HCT116 (cell line): ENCODE data around the gene MRPL21. TPM values are rescaled to one million over a fixed set of nuclear protein-coding genes. Genes with fewer than 3 reads are reported as not detected.

ENCODE experiments used
- ATAC-seq: fragments of 200-7000 bp; cut with Tn5 transposase; 2 replicates; pipeline ENCODE4 v1.9.1; 2020; ENCODE audit warnings: mild to moderate bottlenecking, moderate library complexity
- BruUV-seq: library from RNA; stranded (reverse); fragments of 400-500 nt; replicated peaks from 2 replicates; lab custom pipeline; 2021; lab: Mats Ljungman, UMichigan
- CTCF ChIA-PET: fragments of 300-600 bp; sonication (Branson Sonifier 250); formaldehyde crosslinking; loops from one replicate; lab custom pipeline; 2021; ENCODE audit warnings: antibody characterized with exemption; lab: Charles Lee
- POLR2A ChIA-PET: fragments of 300-600, 350-600 bp; sonication (Branson Sonifier 250); formaldehyde crosslinking; loops from one replicate; lab custom pipeline; 2021; ENCODE audit warnings: antibody characterized with exemption; lab: Charles Lee
- RAD21 ChIA-PET, 2 experiments: fragments of 300-600 bp; sonication (Branson Sonifier 250); formaldehyde crosslinking; loops; one replicate each; lab custom pipeline; 2023; ENCODE audit warnings: low total read pairs in 2 of 2; ENCODE audit not compliant: uncharacterized antibody in 2 of 2, unreplicated experiment in 2 of 2, low non-redundant PET in 1 of 2; lab: Charles Lee
- DNase-seq: peaks from one replicate; pipeline ENCODE4 v3.0.0-alpha.2; 2010; ENCODE audit warnings: low read depth, low spot score
- H2AFZ ChIP-seq: fragments of 200-600 bp; shearing (Covaris generic), sonication (generic); 2 replicates; pipeline ENCODE4 v1.6.1; 2017; ENCODE audit warnings: low read depth, mixed run types, mixed read lengths, antibody characterized with exemption, low read length; ENCODE audit not compliant: poor library complexity, severe bottlenecking
- H3K27ac ChIP-seq: 2 replicates; pipeline ENCODE4 v1.5.1; 2012; ENCODE audit warnings: low read depth, low read length
- H3K27me3 ChIP-seq: fragments of 200-600 bp; sonication (generic); 2 replicates; pipeline ENCODE4 v1.6.1; 2016; ENCODE audit warnings: mixed run types, low read length, mixed read lengths; ENCODE audit not compliant: insufficient read depth
- H3K36me3 ChIP-seq, 2 experiments: fragments of 200-500 bp in 1 of 2; fragments of 200-600 bp in 1 of 2; sonication (Bioruptor generic) in 1 of 2; sonication (generic) in 1 of 2; 2 replicates each; pipeline versions ENCODE4 v1.5.1 to v1.6.1; 2014 to 2016; ENCODE audit warnings: low read length in 2 of 2, inconsistent platforms in 1 of 2, mixed read lengths in 1 of 2, mixed run types in 1 of 2; ENCODE audit not compliant: insufficient read depth in 2 of 2, control insufficient read depth in 1 of 2
- H3K4me1 ChIP-seq, 2 experiments: fragments of 200-600 bp in 1 of 2; sonication (generic) in 1 of 2; 2 replicates each; pipeline versions ENCODE4 v1.5.1 to v1.6.1; 2012 to 2017; ENCODE audit warnings: low read length in 2 of 2, inconsistent platforms in 1 of 2, mild to moderate bottlenecking in 1 of 2, mixed read lengths in 1 of 2, mixed run types in 1 of 2, moderate library complexity in 1 of 2; ENCODE audit not compliant: insufficient read depth in 2 of 2, control insufficient read depth in 1 of 2
- H3K4me2 ChIP-seq: fragments of 200-600 bp; sonication (generic); 2 replicates; pipeline ENCODE4 v1.6.1; 2017; ENCODE audit warnings: mixed run types, low read length, mixed read lengths
- H3K4me3 ChIP-seq, 2 experiments: fragments of 200-600 bp in 1 of 2; sonication (generic) in 1 of 2; replicated peaks in 1 of 2; 2 replicates each; pipeline ENCODE4 v1.5.1; 2011 to 2016; ENCODE audit warnings: low read length in 2 of 2, control low read depth in 1 of 2, low read depth in 1 of 2, mild to moderate bottlenecking in 1 of 2, mixed read lengths in 1 of 2, mixed run types in 1 of 2
- H3K79me2 ChIP-seq: fragments of 200-600 bp; sonication (generic); 2 replicates; pipeline ENCODE4 v1.6.1; 2017; ENCODE audit warnings: mild to moderate bottlenecking, mixed run types, low read length, moderate library complexity, mixed read lengths; ENCODE audit not compliant: insufficient read depth
- H3K9ac ChIP-seq: fragments of 200-600 bp; sonication (generic); 2 replicates; pipeline ENCODE4 v1.6.1; 2016; ENCODE audit warnings: low read length, mixed read lengths
- H3K9me2 ChIP-seq: fragments of 200-600 bp; sonication (generic), shearing (Covaris generic); 2 replicates; pipeline ENCODE4 v1.6.1; 2017; ENCODE audit warnings: mixed run types, mild to moderate bottlenecking, moderate library complexity; ENCODE audit not compliant: insufficient read depth
- H3K9me3 ChIP-seq, 2 experiments: fragments of 200-500 bp in 1 of 2; fragments of 200-600 bp in 1 of 2; sonication (Bioruptor generic) in 1 of 2; sonication (generic) in 1 of 2; 2 replicates each; pipeline ENCODE4 v1.6.1; 2014 to 2017; ENCODE audit warnings: low read length in 2 of 2, mixed read lengths in 2 of 2, inconsistent platforms in 1 of 2, low read depth in 1 of 2, mild to moderate bottlenecking in 1 of 2, mixed run types in 1 of 2, moderate library complexity in 1 of 2; ENCODE audit not compliant: control insufficient read depth in 1 of 2, insufficient read depth in 1 of 2
- H4K20me1 ChIP-seq: fragments of 200-600 bp; sonication (generic), shearing (Covaris generic); 2 replicates; pipeline ENCODE4 v1.6.1; 2017; ENCODE audit warnings: mixed run types, mild to moderate bottlenecking, moderate library complexity; ENCODE audit not compliant: insufficient read depth
- ATF3 ChIP-seq: IDR thresholded peaks from 2 replicates; pipeline ENCODE4 v1.6.1; 2012
- CEBPB ChIP-seq: IDR thresholded peaks from 2 replicates; pipeline ENCODE4 v1.6.1; 2012; ENCODE audit warnings: low read depth
- ELF1 ChIP-seq: IDR thresholded peaks from 2 replicates; pipeline ENCODE4 v1.6.1; 2012; ENCODE audit warnings: low read depth, borderline replicate concordance
- JUND ChIP-seq: IDR thresholded peaks from 2 replicates; pipeline ENCODE4 v1.6.1; 2012
- POLR2AphosphoS5 ChIP-seq: IDR thresholded peaks from 2 replicates; pipeline ENCODE4 v1.6.1; 2011; ENCODE audit warnings: mild to moderate bottlenecking, low read depth, low read length, moderate library complexity
- RAD21 ChIP-seq: IDR thresholded peaks from 2 replicates; pipeline ENCODE4 v1.6.1; 2012; ENCODE audit warnings: low read depth, mild to moderate bottlenecking
- REST ChIP-seq: IDR thresholded peaks from 2 replicates; pipeline ENCODE4 v1.6.1; 2012; ENCODE audit warnings: low read depth
- SIN3A ChIP-seq: IDR thresholded peaks from 2 replicates; pipeline ENCODE4 v1.6.1; 2012; ENCODE audit warnings: low read depth
- SP1 ChIP-seq: IDR thresholded peaks from 2 replicates; pipeline ENCODE4 v1.6.1; 2012; ENCODE audit warnings: low read depth
- SRF ChIP-seq: IDR thresholded peaks from 2 replicates; pipeline ENCODE4 v1.6.1; 2012; ENCODE audit warnings: low read depth
- TCF7L2 ChIP-seq: IDR thresholded peaks from 2 replicates; pipeline ENCODE4 v1.7.0; 2011; ENCODE audit warnings: borderline replicate concordance, inconsistent platforms; ENCODE audit not compliant: insufficient read depth, insufficient read length; ENCODE audit errors: extremely low read depth
- ZBTB33 ChIP-seq: IDR thresholded peaks from 2 replicates; pipeline ENCODE4 v1.6.1; 2011; ENCODE audit warnings: mild to moderate bottlenecking, low read length, moderate library complexity; ENCODE audit not compliant: insufficient replicate concordance; ENCODE audit errors: extremely low read depth
- intact Hi-C: fragments of 100-400 bp; cut with micrococcal nuclease; formaldehyde crosslinking; loops from 2 replicates; pipeline ENCODE4 v1.10.0; 2022
- total RNA-seq: library from RNA; stranded (reverse); gene quantifications from one replicate; pipeline ENCODE4 v1.2.1, GENCODE V29; 2021; ENCODE audit not compliant: unreplicated experiment

MRPL21 gene
- total RNA-seq, 1 experiment from 2014 or later = 90.2 TPM

GRCh38 chr11:68855205-68855981 lies 48.2 kb downstream of the MRPL21 start:
- no peaks in the 10 kb centered on the region for H3K9me3 ChIP-seq
- H3K4me1 ChIP-seq = peaks cover 5 to 15% of the 10 kb centered on the region in 2 experiments; a peak in 3 of 4 replicates
- no TSS peak for BruUV-seq
- no peaks in the 10 kb centered on the region for H4K20me1 ChIP-seq
- RAD21 ChIA-PET = no interaction called here
- no peak overlapping the region for H3K9ac ChIP-seq
- DNase-seq (no peak), ATAC-seq (no peak)
- H3K27ac ChIP-seq = no peak overlapping the region
- no peaks in the 10 kb centered on the region for H3K27me3 ChIP-seq
- POLR2A ChIA-PET = no interaction called here
- no peak overlapping the region for H3K4me2 ChIP-seq
- no peaks in the 10 kb centered on the region for H3K36me3 ChIP-seq
- H2AFZ ChIP-seq = no peak overlapping the region
- CTCF ChIA-PET = no interaction called here
- H3K79me2 ChIP-seq = no peaks in the 10 kb centered on the region
- intact Hi-C loops = no loop called here
- TF ChIP-seq JUND = no peak
- no peak for TF ChIP-seq ATF3
- TF ChIP-seq SRF = no peak
- TF ChIP-seq RAD21 = no peak
- TF ChIP-seq POLR2AphosphoS5 = no peak
- no peak for TF ChIP-seq CEBPB
- no peak for TF ChIP-seq TCF7L2
- no peak for TF ChIP-seq ZBTB33
- TF ChIP-seq SP1 = no peak
- no peak for TF ChIP-seq SIN3A
- TF ChIP-seq REST = no peak
- TF ChIP-seq ELF1 = no peak
- no peak overlapping the region for H3K4me3 ChIP-seq
- no peaks in the 10 kb centered on the region for H3K9me2 ChIP-seq
